ENCODE measurements around the gene WDR59. TPM values are rescaled to one million over a fixed set of nuclear protein-coding genes. Genes with fewer than 3 reads are reported as not detected.

WDR59 gene
- polyA plus RNA-seq, 1 donor (not counting 4 experiments of a cell fraction or from before 2014, with no cell fraction given), result 59.7 TPM

DNA sequence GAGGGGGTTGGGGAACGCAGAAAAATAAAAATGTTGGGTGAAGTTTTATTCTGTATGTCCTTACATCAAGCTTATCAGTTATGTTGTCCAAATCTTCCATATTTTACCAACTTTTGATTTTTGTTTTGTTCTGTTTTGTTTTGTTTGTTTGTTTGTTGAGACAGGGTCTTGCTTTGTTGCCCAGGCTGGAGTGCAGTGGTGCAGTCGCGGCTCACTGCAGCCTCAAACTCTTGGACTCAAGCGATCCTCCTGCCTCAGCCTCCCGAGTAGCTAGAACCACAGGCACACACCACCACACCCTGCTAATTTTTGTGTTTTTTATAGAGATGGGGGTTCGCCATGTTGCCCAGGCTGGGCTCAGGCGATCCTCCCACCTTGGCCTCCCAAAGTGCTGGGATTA, 34.7 kb upstream of the WDR59 start:
- Histone ChIP-seq H3K36me3 (ENCODE audit: control insufficient read depth in 2 of 2, extremely low read depth in 1 of 2, insufficient read depth in 2 of 2, low read length in 2 of 2) (no peaks in the 10 kb centered on the region), H3K79me2 (ENCODE audit: control insufficient read depth, insufficient read depth, low read length) (peaks cover 62% of the 10 kb centered on the region), H3K27ac (ENCODE audit: control insufficient read depth, insufficient read depth, low read length) (no peak overlapping the region), H3K27me3 (ENCODE audit: control insufficient read depth, extremely low read depth, insufficient read depth, low read length) (no peaks in the 10 kb centered on the region), H3K9me1 (ENCODE audit: control insufficient read depth, extremely low read depth, insufficient read depth, low read length) (no peaks in the 10 kb centered on the region), H3K4me3 (ENCODE audit: control insufficient read depth in 2 of 3, extremely low read depth in 1 of 3, insufficient read depth in 2 of 3, low read depth in 1 of 3, low read length in 3 of 3) (no peak overlapping the region), H3K9ac (ENCODE audit: control insufficient read depth, extremely low read depth, insufficient read depth, low read length) (no peak overlapping the region), H4K20me1 (ENCODE audit: control insufficient read depth, extremely low read depth, insufficient read depth, low read length) (no peaks in the 10 kb centered on the region), H3K9me3 (ENCODE audit: control insufficient read depth, low read depth, low read length) (peaks cover 3% of the 10 kb centered on the region), H3K4me2 (ENCODE audit: control insufficient read depth, extremely low read depth, insufficient read depth, low read depth, low read length) (no peak overlapping the region), H3K4me1 (ENCODE audit: control insufficient read depth, extremely low read depth, insufficient read depth, low read length) (no peaks in the 10 kb centered on the region), H2AFZ (ENCODE audit: control insufficient read depth, low read length) (no peak overlapping the region)
- TF ChIP-seq, protein P1, sequence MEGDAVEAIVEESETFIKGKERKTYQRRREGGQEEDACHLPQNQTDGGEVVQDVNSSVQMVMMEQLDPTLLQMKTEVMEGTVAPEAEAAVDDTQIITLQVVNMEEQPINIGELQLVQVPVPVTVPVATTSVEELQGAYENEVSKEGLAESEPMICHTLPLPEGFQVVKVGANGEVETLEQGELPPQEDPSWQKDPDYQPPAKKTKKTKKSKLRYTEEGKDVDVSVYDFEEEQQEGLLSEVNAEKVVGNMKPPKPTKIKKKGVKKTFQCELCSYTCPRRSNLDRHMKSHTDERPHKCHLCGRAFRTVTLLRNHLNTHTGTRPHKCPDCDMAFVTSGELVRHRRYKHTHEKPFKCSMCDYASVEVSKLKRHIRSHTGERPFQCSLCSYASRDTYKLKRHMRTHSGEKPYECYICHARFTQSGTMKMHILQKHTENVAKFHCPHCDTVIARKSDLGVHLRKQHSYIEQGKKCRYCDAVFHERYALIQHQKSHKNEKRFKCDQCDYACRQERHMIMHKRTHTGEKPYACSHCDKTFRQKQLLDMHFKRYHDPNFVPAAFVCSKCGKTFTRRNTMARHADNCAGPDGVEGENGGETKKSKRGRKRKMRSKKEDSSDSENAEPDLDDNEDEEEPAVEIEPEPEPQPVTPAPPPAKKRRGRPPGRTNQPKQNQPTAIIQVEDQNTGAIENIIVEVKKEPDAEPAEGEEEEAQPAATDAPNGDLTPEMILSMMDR (optimal IDR thresholded peaks at IDR 0.05 in 1 of 3, IDR thresholded peaks at IDR 0.05 in 1 of 3, conservative IDR thresholded peaks at IDR 0.05 in 1 of 3; ENCODE audit: extremely low read depth in 1 of 3, insufficient read depth in 2 of 3, low read length in 3 of 3), result no peak
- dilution Hi-C loops (cut with MboI; ENCODE audit: extremely low pct_ligation_motif_present, low sequenced_read_pairs), result no loop called here
- DNase-seq (ENCODE audit: low read depth, low spot score), result no peak
- FAIRE-seq, result no peak

DNA sequence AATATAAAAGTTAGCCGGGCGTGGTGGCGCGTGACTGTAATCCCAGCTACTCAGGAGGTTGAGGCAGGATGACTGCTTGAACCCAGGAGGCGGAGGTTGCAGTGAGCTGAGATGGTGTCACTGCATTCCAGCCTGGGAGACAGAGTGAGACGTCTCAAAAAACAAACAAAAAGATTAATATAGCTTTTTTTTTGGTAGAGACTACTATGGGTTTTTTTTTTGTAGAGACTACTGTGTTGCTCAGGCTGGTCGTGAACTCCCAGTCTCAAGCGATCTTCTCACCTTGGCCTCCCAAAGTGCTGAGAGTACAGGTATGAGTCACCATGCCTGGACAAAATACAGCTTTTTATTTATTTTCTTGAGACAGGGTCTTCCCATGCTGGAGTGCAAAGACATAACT, 34.1 kb upstream of the WDR59 start:
- H3K4me2 ChIP-seq (ENCODE audit: control insufficient read depth, extremely low read depth, insufficient read depth, low read depth, low read length), result no peak overlapping the region
- dilution Hi-C loops (cut with MboI; ENCODE audit: extremely low pct_ligation_motif_present, low sequenced_read_pairs), result no loop called here

More for the DNA sequence above, 34.1 kb upstream of the WDR59 start:
- Histone ChIP-seq H3K9me3 (ENCODE audit: control insufficient read depth, low read depth, low read length) (peaks cover 3% of the 10 kb centered on the region), H3K27ac (ENCODE audit: control insufficient read depth, insufficient read depth, low read length) (no peak overlapping the region), H3K27me3 (ENCODE audit: control insufficient read depth, extremely low read depth, insufficient read depth, low read length) (no peaks in the 10 kb centered on the region), H3K9ac (ENCODE audit: control insufficient read depth, extremely low read depth, insufficient read depth, low read length) (no peak overlapping the region), H3K36me3 (ENCODE audit: control insufficient read depth in 2 of 2, extremely low read depth in 1 of 2, insufficient read depth in 2 of 2, low read length in 2 of 2) (no peaks in the 10 kb centered on the region), H2AFZ (ENCODE audit: control insufficient read depth, low read length) (no peak overlapping the region), H3K9me1 (ENCODE audit: control insufficient read depth, extremely low read depth, insufficient read depth, low read length) (no peaks in the 10 kb centered on the region), H4K20me1 (ENCODE audit: control insufficient read depth, extremely low read depth, insufficient read depth, low read length) (no peaks in the 10 kb centered on the region), H3K4me3 (ENCODE audit: control insufficient read depth in 2 of 3, extremely low read depth in 1 of 3, insufficient read depth in 2 of 3, low read depth in 1 of 3, low read length in 3 of 3) (no peak overlapping the region), H3K4me1 (ENCODE audit: control insufficient read depth, extremely low read depth, insufficient read depth, low read length) (no peaks in the 10 kb centered on the region), H3K79me2 (ENCODE audit: control insufficient read depth, insufficient read depth, low read length) (peaks cover 64% of the 10 kb centered on the region)
- no peak for DNase-seq (ENCODE audit: low read depth, low spot score)
- no peak for FAIRE-seq
- TF ChIP-seq EZH2 (IDR thresholded peaks at IDR 0.05; ENCODE audit: low read length), result no peak
- TF ChIP-seq, protein P1 (optimal IDR thresholded peaks at IDR 0.05 in 1 of 3, IDR thresholded peaks at IDR 0.05 in 1 of 3, conservative IDR thresholded peaks at IDR 0.05 in 1 of 3; ENCODE audit: extremely low read depth in 1 of 3, insufficient read depth in 2 of 3, low read length in 3 of 3), result no peak

Measured in keratinocyte (primary cell).